Vagina (tissue), 2 donors: ENCODE measurements around the gene ZMYND8. TPM values are rescaled to one million over a fixed set of nuclear protein-coding genes. Genes with fewer than 3 reads are reported as not detected.
"Not testable (repeated sequence)": the region's sequence is repeated elsewhere in the genome, so short reads cannot be mapped to it uniquely, and the experiment has no call there.

ENCODE experiments used
- DNase-seq, 2 donors: peaks; one replicate each; pipeline ENCODE4 v3.0.0-alpha.2; 2017; ENCODE audit errors: extremely low spot score in 2 of 2
- H3K27ac ChIP-seq: fragments of 200-600 bp; sonication (generic); one replicate; pipeline ENCODE4 v1.5.1; 2019
- H3K27me3 ChIP-seq: fragments of 200-600 bp; sonication (generic); one replicate; pipeline ENCODE4 v1.5.1; 2019
- H3K36me3 ChIP-seq, 2 donors: fragments of 200-600 bp; sonication (generic); one replicate each; pipeline ENCODE4 v1.5.1; 2017 to 2019
- H3K4me1 ChIP-seq: fragments of 200-600 bp; sonication (generic); one replicate; pipeline ENCODE4 v1.5.1; 2019
- H3K4me3 ChIP-seq, 2 donors: fragments of 200-600 bp; sonication (generic); 1 replicate in 1 of 2; 2 replicates in 1 of 2; pipeline ENCODE4 v1.5.1; 2016 to 2019
- H3K9me3 ChIP-seq: fragments of 200-600 bp; sonication (generic); one replicate; pipeline ENCODE4 v1.5.1; 2019
- CTCF ChIP-seq, 3 experiments: fragments of 450-650 bp in 2 of 3; fragments of 200-600 bp in 1 of 3; sonication (generic) in 1 of 3; IDR thresholded peaks; one replicate each; pipeline ENCODE4 v1.5.1; 2017 to 2019; ENCODE audit warnings: antibody characterized with exemption in 3 of 3, mild to moderate bottlenecking in 2 of 3, moderate library complexity in 2 of 3
- POLR2A ChIP-seq, 2 donors: fragments of 450-650 bp; IDR thresholded peaks; one replicate each; pipeline ENCODE4 v1.6.1; 2017; ENCODE audit warnings: antibody characterized with exemption in 2 of 2, mild to moderate bottlenecking in 2 of 2, moderate library complexity in 2 of 2
- POLR2AphosphoS5 ChIP-seq, 2 donors: sonication (generic); formaldehyde crosslinking; IDR thresholded peaks; one replicate each; pipeline ENCODE4 v1.9.0; 2017; ENCODE audit warnings: antibody characterized with exemption in 2 of 2, mild to moderate bottlenecking in 2 of 2, low read depth in 1 of 2; ENCODE audit not compliant: insufficient read depth in 1 of 2
- intact Hi-C: fragments of 100-400 bp; cut with DNase I; formaldehyde crosslinking; loops from one replicate; pipeline ENCODE4 v1.15.1; 2023
- total RNA-seq: library from RNA; depleted of rRNA; stranded (reverse); fragments of >200 nt; gene quantifications from one replicate; pipeline ENCODE4 v1.2.3, GENCODE V29; 2016

Gene ZMYND8
- total RNA-seq, 1 donor from 2014 or later, result 91.1 TPM

GRCh38 chr20:47370850-47371782, 14.6 kb upstream of the ZMYND8 start:
- H3K36me3 ChIP-seq, result no peaks in the 10 kb centered on the region
- TF ChIP-seq POLR2A (IDR thresholded peaks at IDR 0.05), result no peak
- TF ChIP-seq CTCF (IDR thresholded peaks at IDR 0.05), result no peak
- no peak for TF ChIP-seq POLR2AphosphoS5 (IDR thresholded peaks at IDR 0.05; ENCODE audit: insufficient read depth in 1 of 2, low read depth in 1 of 2)
- H3K27ac ChIP-seq, result no peak overlapping the region
- H3K4me1 ChIP-seq, result no peaks in the 10 kb centered on the region
- no peaks in the 10 kb centered on the region for H3K27me3 ChIP-seq
- no peak for DNase-seq
- no peaks in the 10 kb centered on the region for H3K9me3 ChIP-seq
- intact Hi-C loops, result no loop called here
- H3K4me3 ChIP-seq, result no peak overlapping the region

GRCh38 chr20:47370214-47370613, 13.7 kb upstream of the ZMYND8 start:
- H3K27ac ChIP-seq, result no peak overlapping the region
- no peaks in the 10 kb centered on the region for H3K36me3 ChIP-seq
- no peak overlapping the region for H3K4me3 ChIP-seq
- TF ChIP-seq POLR2A (IDR thresholded peaks at IDR 0.05) (no peak), POLR2AphosphoS5 (IDR thresholded peaks at IDR 0.05; ENCODE audit: insufficient read depth in 1 of 2, low read depth in 1 of 2) (no peak), CTCF (IDR thresholded peaks at IDR 0.05) (no peak)
- intact Hi-C loops, result no loop called here
- DNase-seq, result no peak
- no peaks in the 10 kb centered on the region for H3K4me1 ChIP-seq
- H3K27me3 ChIP-seq, result no peaks in the 10 kb centered on the region
- no peaks in the 10 kb centered on the region for H3K9me3 ChIP-seq

GRCh38 chr20:47368301-47368700, 11.8 kb upstream of the ZMYND8 start:
- H3K4me3 ChIP-seq, result no peak overlapping the region
- no peak overlapping the region for H3K27ac ChIP-seq
- H3K9me3 ChIP-seq, result no peaks in the 10 kb centered on the region
- no peaks in the 10 kb centered on the region for H3K36me3 ChIP-seq
- H3K27me3 ChIP-seq, result no peaks in the 10 kb centered on the region
- intact Hi-C loops, result no loop called here
- no peak for TF ChIP-seq CTCF (IDR thresholded peaks at IDR 0.05)
- no peak for TF ChIP-seq POLR2AphosphoS5 (IDR thresholded peaks at IDR 0.05; ENCODE audit: insufficient read depth in 1 of 2, low read depth in 1 of 2)
- TF ChIP-seq POLR2A (IDR thresholded peaks at IDR 0.05), result no peak
- H3K4me1 ChIP-seq, result no peaks in the 10 kb centered on the region
- no peak for DNase-seq

GRCh38 chr20:47366301-47366700, 9.8 kb upstream of the ZMYND8 start:
- intact Hi-C loops, H3K36me3 ChIP-seq, H3K4me1 ChIP-seq, H3K27me3 ChIP-seq, H3K4me3 ChIP-seq, H3K27ac ChIP-seq, H3K9me3 ChIP-seq, DNase-seq: not testable (repeated sequence)

- Histone ChIP-seq H3K27ac (no peak overlapping the region), H3K4me3 (no peak overlapping the region), H3K4me1 (peaks cover 18% of the 10 kb centered on the region), H3K36me3 (no peaks in the 10 kb centered on the region), H3K27me3 (no peaks in the 10 kb centered on the region), H3K9me3 (no peaks in the 10 kb centered on the region)
- intact Hi-C loops, result no loop called here
- no peak for TF ChIP-seq POLR2A (IDR thresholded peaks at IDR 0.05)
- DNase-seq, result no peak
Observed at GRCh38 chr20:47365023-47365764, 8.7 kb upstream of the ZMYND8 start.
